Measurements from ENCODE around the gene FOXL3.

DNA sequence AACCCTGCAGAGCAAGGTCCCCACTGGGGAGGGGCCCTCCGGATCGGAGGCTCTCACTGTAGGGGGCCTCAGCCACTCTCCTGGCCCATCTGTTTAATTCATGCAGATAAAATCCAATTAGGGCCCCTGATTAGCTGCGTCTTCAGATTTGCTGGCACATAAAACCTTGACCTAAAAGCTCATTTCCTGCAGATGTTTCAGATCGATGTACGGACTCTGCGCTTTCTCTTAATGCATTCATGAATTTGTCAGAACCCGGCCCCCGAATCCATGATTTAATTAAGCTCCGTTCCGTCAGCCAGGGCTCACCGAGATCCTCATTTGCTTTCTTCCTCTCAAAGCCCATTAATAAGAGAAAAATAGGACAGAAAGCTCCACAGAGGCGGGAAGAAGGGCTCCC lies 40.0 kb upstream of the FOXL3 start:
- TF ChIP-seq EZH2phosphoT487 (IDR thresholded peaks at IDR 0.05; ENCODE audit: low read depth) = no peak
- TF ChIP-seq, protein P1, sequence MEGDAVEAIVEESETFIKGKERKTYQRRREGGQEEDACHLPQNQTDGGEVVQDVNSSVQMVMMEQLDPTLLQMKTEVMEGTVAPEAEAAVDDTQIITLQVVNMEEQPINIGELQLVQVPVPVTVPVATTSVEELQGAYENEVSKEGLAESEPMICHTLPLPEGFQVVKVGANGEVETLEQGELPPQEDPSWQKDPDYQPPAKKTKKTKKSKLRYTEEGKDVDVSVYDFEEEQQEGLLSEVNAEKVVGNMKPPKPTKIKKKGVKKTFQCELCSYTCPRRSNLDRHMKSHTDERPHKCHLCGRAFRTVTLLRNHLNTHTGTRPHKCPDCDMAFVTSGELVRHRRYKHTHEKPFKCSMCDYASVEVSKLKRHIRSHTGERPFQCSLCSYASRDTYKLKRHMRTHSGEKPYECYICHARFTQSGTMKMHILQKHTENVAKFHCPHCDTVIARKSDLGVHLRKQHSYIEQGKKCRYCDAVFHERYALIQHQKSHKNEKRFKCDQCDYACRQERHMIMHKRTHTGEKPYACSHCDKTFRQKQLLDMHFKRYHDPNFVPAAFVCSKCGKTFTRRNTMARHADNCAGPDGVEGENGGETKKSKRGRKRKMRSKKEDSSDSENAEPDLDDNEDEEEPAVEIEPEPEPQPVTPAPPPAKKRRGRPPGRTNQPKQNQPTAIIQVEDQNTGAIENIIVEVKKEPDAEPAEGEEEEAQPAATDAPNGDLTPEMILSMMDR (IDR thresholded peaks at IDR 0.05; ENCODE audit: low read depth, low read length) = no peak
